ENCODE data around the gene MICAL3. TPM values are rescaled to one million over a fixed set of nuclear protein-coding genes. Genes with fewer than 3 reads are reported as not detected.

MICAL3 gene
- total RNA-seq, 1 donor from 2014 or later: 36.9 TPM

DNA sequence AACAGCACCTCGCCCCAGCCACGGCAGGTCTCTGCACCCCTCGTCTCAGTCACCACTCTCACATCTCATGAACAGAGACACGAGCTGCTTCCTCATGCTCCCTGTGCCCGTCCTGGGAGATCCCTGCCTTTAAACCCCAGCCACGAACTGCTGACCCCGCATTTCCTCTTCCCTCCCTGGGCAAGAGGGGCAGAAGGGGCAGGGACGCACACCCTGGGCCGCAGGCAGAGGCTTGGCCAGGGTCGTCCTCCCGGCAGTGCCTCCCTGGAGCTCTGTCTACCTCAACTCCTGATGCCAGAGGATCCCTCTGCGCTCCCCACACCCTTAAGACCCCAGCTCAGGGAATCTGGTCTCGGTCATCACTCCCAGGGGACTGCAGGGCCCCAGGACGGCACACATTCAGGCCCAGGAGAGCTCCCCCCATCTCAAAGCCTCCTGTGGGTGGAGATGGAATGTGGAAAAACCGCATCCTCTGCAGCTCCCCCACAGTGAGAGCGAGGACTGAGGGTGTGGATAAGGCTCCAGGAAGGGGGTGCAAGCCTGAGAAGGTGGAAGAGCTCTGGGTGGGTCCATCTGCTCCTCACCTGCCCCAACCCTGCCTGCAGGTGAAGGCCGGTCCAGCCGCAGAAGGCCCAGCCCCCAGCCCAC, 251.3 kb downstream of the MICAL3 start:
- no peaks in the 10 kb centered on the region for H3K36me3 ChIP-seq
- no peaks in the 10 kb centered on the region for H3K27me3 ChIP-seq
- no peak overlapping the region for H3K27ac ChIP-seq
- peaks cover 5 to 6% of the 10 kb centered on the region in 2 donors for H3K4me1 ChIP-seq
- DNase-seq (ENCODE audit: low spot score in 2 of 2): no peak
- H3K4me3 ChIP-seq: peak overlapping the region; percentile 82 to 96
- intact Hi-C loops (cut with DNase I): no loop called here
- TF ChIP-seq, protein P1, sequence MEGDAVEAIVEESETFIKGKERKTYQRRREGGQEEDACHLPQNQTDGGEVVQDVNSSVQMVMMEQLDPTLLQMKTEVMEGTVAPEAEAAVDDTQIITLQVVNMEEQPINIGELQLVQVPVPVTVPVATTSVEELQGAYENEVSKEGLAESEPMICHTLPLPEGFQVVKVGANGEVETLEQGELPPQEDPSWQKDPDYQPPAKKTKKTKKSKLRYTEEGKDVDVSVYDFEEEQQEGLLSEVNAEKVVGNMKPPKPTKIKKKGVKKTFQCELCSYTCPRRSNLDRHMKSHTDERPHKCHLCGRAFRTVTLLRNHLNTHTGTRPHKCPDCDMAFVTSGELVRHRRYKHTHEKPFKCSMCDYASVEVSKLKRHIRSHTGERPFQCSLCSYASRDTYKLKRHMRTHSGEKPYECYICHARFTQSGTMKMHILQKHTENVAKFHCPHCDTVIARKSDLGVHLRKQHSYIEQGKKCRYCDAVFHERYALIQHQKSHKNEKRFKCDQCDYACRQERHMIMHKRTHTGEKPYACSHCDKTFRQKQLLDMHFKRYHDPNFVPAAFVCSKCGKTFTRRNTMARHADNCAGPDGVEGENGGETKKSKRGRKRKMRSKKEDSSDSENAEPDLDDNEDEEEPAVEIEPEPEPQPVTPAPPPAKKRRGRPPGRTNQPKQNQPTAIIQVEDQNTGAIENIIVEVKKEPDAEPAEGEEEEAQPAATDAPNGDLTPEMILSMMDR (IDR thresholded peaks at IDR 0.05): no peak
- H3K9me3 ChIP-seq: no peaks in the 10 kb centered on the region

DNA sequence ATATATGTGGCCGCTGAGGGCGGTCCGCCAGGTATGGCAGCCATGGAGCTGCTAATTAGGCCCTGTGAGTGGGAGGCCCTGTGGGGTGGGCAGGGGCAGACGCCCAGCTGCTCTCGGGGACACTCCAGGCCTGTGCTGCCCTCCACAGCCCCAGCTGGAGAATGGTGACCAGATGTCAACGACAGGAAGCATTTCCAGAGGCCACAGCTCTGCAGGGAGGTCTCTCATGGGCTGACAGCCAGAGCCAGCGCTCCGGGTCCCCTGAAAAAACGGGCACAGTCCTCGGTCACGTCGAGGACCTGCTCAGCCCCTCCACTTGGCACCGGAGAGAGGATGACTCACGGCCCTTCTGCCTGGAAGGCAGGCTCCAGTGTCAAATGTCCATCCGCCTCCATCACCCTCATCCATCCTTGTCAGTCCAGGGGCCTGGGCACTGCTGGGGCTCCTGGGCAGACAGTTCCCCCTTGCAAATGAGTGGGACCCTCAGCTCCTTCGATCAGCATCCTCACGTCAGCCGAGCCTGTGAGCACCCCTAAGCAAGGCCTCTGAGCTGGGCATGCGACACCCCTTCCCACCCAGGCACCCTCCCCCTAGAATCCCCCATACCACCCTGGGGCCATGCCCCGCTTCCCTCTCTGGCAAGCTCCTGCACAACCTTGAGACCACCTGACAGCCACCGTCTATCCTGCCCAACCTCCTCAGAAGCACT, 252.0 kb downstream of the MICAL3 start:
- Histone ChIP-seq H3K9me3 (no peaks in the 10 kb centered on the region), H3K36me3 (no peaks in the 10 kb centered on the region), H3K4me1 (peaks cover 5 to 6% of the 10 kb centered on the region in 2 donors), H3K27ac (no peak overlapping the region), H3K27me3 (no peaks in the 10 kb centered on the region), H3K4me3 (no peak overlapping the region)
- TF ChIP-seq, protein P1 (IDR thresholded peaks at IDR 0.05): no peak
- intact Hi-C loops (cut with DNase I): no loop called here
- no peak for DNase-seq (ENCODE audit: low spot score in 2 of 2)

DNA sequence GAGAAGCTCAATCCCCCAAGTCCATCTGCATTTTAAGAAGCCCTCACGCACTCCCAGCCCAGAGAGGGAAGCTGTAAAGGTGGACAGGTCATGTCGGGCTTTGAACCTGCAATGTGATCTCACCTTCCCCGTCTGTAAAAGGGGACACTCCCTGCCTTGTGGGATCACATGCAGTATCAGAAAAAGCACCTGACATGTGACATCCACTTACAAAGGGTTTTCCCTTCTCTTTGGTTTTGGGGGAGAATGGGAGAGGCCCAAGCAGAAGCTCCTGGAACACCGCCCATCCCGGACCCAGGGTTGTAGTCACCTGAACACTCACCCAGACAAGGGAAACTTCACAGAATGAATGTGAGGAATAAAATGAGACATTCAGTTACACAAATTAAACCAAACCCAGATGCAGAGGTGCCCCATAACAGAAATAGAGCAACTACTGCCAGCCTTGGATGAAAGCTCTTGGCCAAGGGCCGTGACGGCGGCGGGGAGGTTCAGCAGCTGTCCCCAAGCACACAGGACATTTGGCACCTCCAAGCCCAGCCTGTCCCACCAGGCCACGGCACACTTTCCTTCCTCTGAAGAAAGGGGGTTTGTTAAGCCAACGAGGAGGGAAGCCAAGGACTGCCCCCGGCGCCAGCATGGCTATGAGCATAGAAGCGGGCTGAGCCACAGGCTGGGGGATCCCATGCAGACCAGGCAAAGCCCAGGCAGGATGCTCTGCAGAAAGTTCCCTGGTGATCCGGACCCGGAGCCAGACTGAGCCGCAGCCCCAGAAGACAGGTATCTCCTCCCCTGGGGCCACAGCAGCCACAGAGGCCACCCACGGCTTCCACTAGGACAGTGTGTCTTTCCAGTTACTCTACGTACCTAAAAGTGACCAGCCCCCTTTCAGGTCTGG, 253.9 kb downstream of the MICAL3 start:
- H3K27ac ChIP-seq: no peak overlapping the region
- no peaks in the 10 kb centered on the region for H3K27me3 ChIP-seq
- H3K4me3 ChIP-seq: no peak overlapping the region
- DNase-seq (ENCODE audit: low spot score in 2 of 2): no peak
- intact Hi-C loops (cut with DNase I): no loop called here
- no peaks in the 10 kb centered on the region for H3K36me3 ChIP-seq
- H3K4me1 ChIP-seq: peaks cover 5 to 6% of the 10 kb centered on the region in 2 donors
- TF ChIP-seq, protein P1 (IDR thresholded peaks at IDR 0.05): no peak
- H3K9me3 ChIP-seq: no peaks in the 10 kb centered on the region

DNA sequence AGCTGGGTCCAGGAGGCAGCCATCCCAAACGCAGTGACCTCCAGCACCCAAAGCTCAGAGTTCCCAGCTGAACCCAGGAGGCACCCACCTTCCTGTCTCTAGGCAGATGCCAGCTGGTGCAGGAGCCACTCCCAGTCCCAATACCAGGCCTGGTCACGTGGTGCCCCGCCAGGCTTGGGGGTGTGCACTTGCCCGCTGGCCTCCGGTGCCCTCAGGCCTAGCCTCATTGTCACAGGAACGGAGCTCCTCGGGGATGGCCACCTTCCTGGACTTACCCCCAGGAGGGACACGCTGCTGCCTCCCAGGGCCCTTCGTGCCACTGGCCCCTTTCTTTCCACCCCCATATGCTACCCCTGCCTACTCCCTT, 254.7 kb downstream of the MICAL3 start:
- intact Hi-C loops (cut with DNase I): no loop called here

DNA sequence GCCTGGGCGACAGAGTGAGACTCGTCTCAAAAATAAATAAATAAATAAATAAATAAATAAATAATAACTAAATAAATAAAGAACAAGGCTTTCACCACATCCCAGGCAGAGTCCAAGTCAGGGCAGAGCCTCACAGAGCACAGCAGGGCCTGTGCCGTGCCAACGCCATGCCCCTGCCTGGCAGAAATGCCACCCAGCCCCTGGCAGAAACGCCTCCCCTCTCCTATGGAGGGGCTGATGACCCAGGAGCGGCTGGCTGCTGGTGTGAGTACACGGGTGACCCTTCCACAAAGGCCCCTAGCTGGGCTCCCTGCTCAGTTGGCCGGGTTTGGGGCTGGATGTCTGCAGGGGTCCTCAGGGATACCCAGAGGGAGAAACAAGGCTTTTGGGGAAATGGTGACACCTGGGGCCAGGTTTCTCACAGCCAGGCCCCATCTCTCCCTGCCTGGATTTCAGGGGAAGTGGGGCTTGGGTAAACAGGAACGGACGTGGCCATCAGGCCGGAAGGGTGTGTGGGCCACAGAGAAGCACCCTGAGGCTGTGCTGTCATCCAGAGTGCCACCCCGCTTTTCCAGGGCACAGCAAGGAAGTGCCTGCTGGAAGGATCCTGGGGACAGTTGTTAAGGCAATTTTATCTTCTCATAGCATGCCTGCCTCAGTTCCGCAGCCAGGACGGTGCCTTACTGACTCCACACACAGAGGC, 255.2 kb downstream of the MICAL3 start:
- TF ChIP-seq, protein P1 (IDR thresholded peaks at IDR 0.05): no peak

More for the DNA sequence above, 254.7 kb downstream of the MICAL3 start:
- Histone ChIP-seq H3K27ac (no peak overlapping the region), H3K4me1 (peaks cover 5 to 6% of the 10 kb centered on the region in 2 donors), H3K9me3 (no peaks in the 10 kb centered on the region), H3K36me3 (no peaks in the 10 kb centered on the region), H3K27me3 (no peaks in the 10 kb centered on the region), H3K4me3 (no peak overlapping the region)
- no peak for DNase-seq (ENCODE audit: low spot score in 2 of 2)
- TF ChIP-seq, protein P1 (IDR thresholded peaks at IDR 0.05): no peak

More for the DNA sequence above, 255.2 kb downstream of the MICAL3 start:
- Histone ChIP-seq H3K9me3 (no peaks in the 10 kb centered on the region), H3K27ac (no peak overlapping the region), H3K27me3 (no peaks in the 10 kb centered on the region), H3K4me3 (no peak overlapping the region), H3K4me1 (peaks cover 5 to 6% of the 10 kb centered on the region in 2 donors), H3K36me3 (no peaks in the 10 kb centered on the region)
- no peak for DNase-seq (ENCODE audit: low spot score in 2 of 2)
- intact Hi-C loops (cut with DNase I): no loop called here

All from ascending aorta (tissue), 2 donors.